ACC112 (cell line): Measurements from ENCODE around the gene LGALS4.
"Not testable (repeated sequence)": the region's sequence is repeated elsewhere in the genome, so short reads cannot be mapped to it uniquely, and the experiment has no call there.

Experiments used
- H2AFZ ChIP-seq: fragments of 200-600 bp; sonication (generic); one replicate; pipeline ENCODE4 v1.6.0; 2017; ENCODE audit warnings: antibody characterized with exemption, low read length; ENCODE audit not compliant: unreplicated experiment
- H3K27ac ChIP-seq: fragments of 200-600 bp; sonication (generic); 2 replicates; pipeline ENCODE4 v1.5.1; 2014; ENCODE audit warnings: low read depth, mild to moderate bottlenecking, antibody characterized with exemption, low read length, moderate library complexity
- H3K27me3 ChIP-seq: fragments of 200-600 bp; sonication (generic); 2 replicates; pipeline ENCODE4 v1.6.1; 2014; ENCODE audit warnings: mild to moderate bottlenecking, antibody characterized with exemption, low read length, moderate library complexity, mixed read lengths; ENCODE audit not compliant: insufficient read depth
- H3K36me3 ChIP-seq: fragments of 200-600 bp; sonication (generic); 2 replicates; pipeline ENCODE4 v1.6.1; 2016; ENCODE audit warnings: mild to moderate bottlenecking, antibody characterized with exemption, low read length, moderate library complexity, mixed read lengths; ENCODE audit not compliant: insufficient read depth
- H3K4me1 ChIP-seq: fragments of 200-600 bp; sonication (generic); one replicate; pipeline ENCODE4 v1.6.1; 2016; ENCODE audit warnings: low read length, mixed read lengths; ENCODE audit not compliant: insufficient read depth, unreplicated experiment, control insufficient read depth
- H3K4me3 ChIP-seq: fragments of 200-600 bp; sonication (generic); 2 replicates; pipeline ENCODE4 v1.5.1; 2014; ENCODE audit warnings: mild to moderate bottlenecking, low read depth, low read length
- H3K79me2 ChIP-seq: fragments of 200-600 bp; sonication (generic); one replicate; pipeline ENCODE4 v1.6.0; 2016; ENCODE audit warnings: low read length; ENCODE audit not compliant: control insufficient read depth, unreplicated experiment, insufficient read depth

LGALS4 gene

GRCh38 chr19:38817081-38817480 is 4.3 kb upstream of the LGALS4 start:
- no peak overlapping the region for H2AFZ ChIP-seq
- no peak overlapping the region for H3K4me3 ChIP-seq
- no peaks in the 10 kb centered on the region for H3K79me2 ChIP-seq
- H3K27me3 ChIP-seq = no peaks in the 10 kb centered on the region
- H3K27ac ChIP-seq = no peak overlapping the region
- H3K36me3 ChIP-seq = no peaks in the 10 kb centered on the region
- H3K4me1 ChIP-seq = no peaks in the 10 kb centered on the region

- Histone ChIP-seq H3K4me1 (no peaks in the 10 kb centered on the region), H3K27ac (no peak overlapping the region)
Observed at GRCh38 chr19:38816131-38816750, 3.5 kb upstream of the LGALS4 start.

GRCh38 chr19:38815059-38816001 is 2.6 kb upstream of the LGALS4 start:
- no peaks in the 10 kb centered on the region for H3K27me3 ChIP-seq
- no peak overlapping the region for H3K27ac ChIP-seq
- no peaks in the 10 kb centered on the region for H3K4me1 ChIP-seq
- no peak overlapping the region for H2AFZ ChIP-seq
- no peak overlapping the region for H3K4me3 ChIP-seq
- no peaks in the 10 kb centered on the region for H3K79me2 ChIP-seq
- no peaks in the 10 kb centered on the region for H3K36me3 ChIP-seq

More at GRCh38 chr19:38816131-38816750, 3.5 kb upstream of the LGALS4 start:
- Histone ChIP-seq H2AFZ (no peak overlapping the region), H3K27me3 (no peaks in the 10 kb centered on the region), H3K79me2 (no peaks in the 10 kb centered on the region), H3K4me3 (no peak overlapping the region), H3K36me3 (no peaks in the 10 kb centered on the region)

- not testable (repeated sequence) for H3K36me3 ChIP-seq, H3K79me2 ChIP-seq, H3K27ac ChIP-seq, H3K27me3 ChIP-seq, H3K4me3 ChIP-seq, H2AFZ ChIP-seq, H3K4me1 ChIP-seq
Observed at GRCh38 chr19:38813932-38814331, 1.2 kb upstream of the LGALS4 start.

GRCh38 chr19:38813323-38813722 is 578 bp upstream of the LGALS4 start:
- H3K27me3 ChIP-seq = no peaks in the 10 kb centered on the region
- H3K36me3 ChIP-seq = no peaks in the 10 kb centered on the region
- no peak overlapping the region for H2AFZ ChIP-seq
- no peak overlapping the region for H3K27ac ChIP-seq
- H3K4me3 ChIP-seq = no peak overlapping the region
- no peaks in the 10 kb centered on the region for H3K79me2 ChIP-seq
- no peaks in the 10 kb centered on the region for H3K4me1 ChIP-seq

- Histone ChIP-seq H3K4me1 (no peaks in the 10 kb centered on the region), H2AFZ (no peak overlapping the region), H3K36me3 (no peaks in the 10 kb centered on the region), H3K27me3 (no peaks in the 10 kb centered on the region), H3K79me2 (no peaks in the 10 kb centered on the region), H3K4me3 (no peak overlapping the region), H3K27ac (no peak overlapping the region)
Observed at GRCh38 chr19:38812009-38812840, 520 bp downstream of the LGALS4 start.

- Histone ChIP-seq H3K4me3 (no peak overlapping the region), H3K4me1 (no peaks in the 10 kb centered on the region), H3K79me2 (no peaks in the 10 kb centered on the region)
Observed at GRCh38 chr19:38809592-38810252, 3.0 kb downstream of the LGALS4 start.

GRCh38 chr19:38808741-38809140 is 4.0 kb downstream of the LGALS4 start:
- no peaks in the 10 kb centered on the region for H3K4me1 ChIP-seq
- no peaks in the 10 kb centered on the region for H3K79me2 ChIP-seq
- H3K4me3 ChIP-seq = no peak overlapping the region
- no peaks in the 10 kb centered on the region for H3K36me3 ChIP-seq
- no peaks in the 10 kb centered on the region for H3K27me3 ChIP-seq
- H2AFZ ChIP-seq = no peak overlapping the region
- H3K27ac ChIP-seq = no peak overlapping the region

More at GRCh38 chr19:38809592-38810252, 3.0 kb downstream of the LGALS4 start:
- no peaks in the 10 kb centered on the region for H3K27me3 ChIP-seq
- H3K36me3 ChIP-seq = no peaks in the 10 kb centered on the region
- no peak overlapping the region for H2AFZ ChIP-seq
- no peak overlapping the region for H3K27ac ChIP-seq

GRCh38 chr19:38807374-38808098 is 5.2 kb downstream of the LGALS4 start:
- H3K4me1 ChIP-seq, H3K79me2 ChIP-seq, H3K27ac ChIP-seq, H2AFZ ChIP-seq, H3K4me3 ChIP-seq, H3K36me3 ChIP-seq, H3K27me3 ChIP-seq: not testable (repeated sequence)

- Histone ChIP-seq H3K79me2 (no peaks in the 10 kb centered on the region), H2AFZ (no peak overlapping the region), H3K4me3 (no peak overlapping the region), H3K36me3 (no peaks in the 10 kb centered on the region), H3K4me1 (no peaks in the 10 kb centered on the region), H3K27ac (no peak overlapping the region), H3K27me3 (no peaks in the 10 kb centered on the region)
Observed at GRCh38 chr19:38806371-38806770, 6.4 kb downstream of the LGALS4 start.
